GM18951 (cell line): ENCODE data around the gene ARHGAP6.

Experiments
- POLR2A ChIP-seq: IDR thresholded peaks from 4 replicates; pipeline ENCODE4 v1.6.1; 2011; ENCODE audit warnings: mild to moderate bottlenecking; ENCODE audit not compliant: insufficient read length, insufficient read depth; ENCODE audit errors: extremely low read depth
- in situ Hi-C: fragments of 300-500 bp; cut with MboI; formaldehyde crosslinking; loops from one replicate; pipeline ENCODE4 v1.12.0; 2022; ENCODE audit warnings: low sequenced_read_pairs, mixed read lengths, inconsistent platforms; ENCODE audit not compliant: unreplicated experiment

ARHGAP6 gene

DNA sequence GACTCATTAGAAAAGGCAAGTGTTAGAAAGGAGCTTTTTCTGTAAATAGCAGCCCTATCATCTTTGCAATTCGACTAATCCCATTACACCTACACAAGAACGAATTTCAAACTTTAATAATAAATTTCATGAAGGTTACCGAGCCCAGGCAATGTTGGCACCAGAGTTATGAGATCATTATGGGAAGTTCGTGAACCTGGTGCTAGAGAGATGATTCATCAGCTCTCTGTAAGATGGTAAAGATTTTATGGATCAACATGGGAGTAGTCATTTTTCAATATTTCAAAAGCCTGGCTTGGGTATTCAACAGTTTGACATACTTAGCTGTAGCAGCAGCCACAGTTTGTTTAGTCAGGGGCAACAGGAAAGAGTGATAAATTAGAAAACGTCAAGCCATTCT lies 336.7 kb downstream of the ARHGAP6 start:
- in situ Hi-C loops: no loop called here
- no peak for TF ChIP-seq POLR2A

DNA sequence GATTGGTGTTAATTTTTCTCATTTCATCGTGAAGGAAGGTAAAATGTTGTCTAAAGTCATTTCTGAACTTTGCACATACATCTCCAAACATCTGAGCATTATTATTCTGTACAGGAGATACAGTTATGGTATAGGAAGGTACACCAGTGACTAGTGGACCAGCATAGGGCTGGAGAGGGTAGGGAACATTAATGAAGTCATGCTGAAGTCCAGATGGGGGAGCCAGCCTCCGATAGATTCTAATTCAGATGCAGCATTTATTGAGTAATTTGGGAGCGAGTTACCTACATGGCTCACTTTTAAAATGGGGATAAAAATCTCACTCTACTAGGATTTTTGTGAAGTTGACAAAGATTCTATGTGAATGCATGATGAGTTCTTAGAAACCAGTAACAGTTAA lies 337.6 kb downstream of the ARHGAP6 start:
- in situ Hi-C loops: no loop called here

DNA sequence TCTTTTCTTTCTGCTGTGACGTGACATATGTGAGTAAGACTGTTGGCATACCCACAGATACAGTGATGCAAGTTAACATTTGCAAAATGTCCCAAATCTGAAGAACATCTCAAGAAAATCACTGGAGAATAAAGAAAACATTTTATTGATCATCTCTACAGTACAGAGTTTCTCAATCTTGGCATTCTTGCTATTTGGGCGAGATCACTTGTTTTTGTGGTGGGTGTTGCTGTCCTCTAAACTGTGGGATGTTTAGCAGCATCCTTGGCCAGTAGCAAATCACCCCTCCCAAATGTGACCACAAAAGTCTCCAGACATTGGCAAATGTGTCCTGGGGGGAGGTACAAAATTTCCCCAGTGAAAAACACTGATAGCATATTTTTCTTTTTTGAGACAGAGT lies 343.7 kb downstream of the ARHGAP6 start:
- in situ Hi-C loops: no loop called here
- TF ChIP-seq POLR2A: no peak

More for the DNA sequence above, 337.6 kb downstream of the ARHGAP6 start:
- TF ChIP-seq POLR2A: no peak

DNA sequence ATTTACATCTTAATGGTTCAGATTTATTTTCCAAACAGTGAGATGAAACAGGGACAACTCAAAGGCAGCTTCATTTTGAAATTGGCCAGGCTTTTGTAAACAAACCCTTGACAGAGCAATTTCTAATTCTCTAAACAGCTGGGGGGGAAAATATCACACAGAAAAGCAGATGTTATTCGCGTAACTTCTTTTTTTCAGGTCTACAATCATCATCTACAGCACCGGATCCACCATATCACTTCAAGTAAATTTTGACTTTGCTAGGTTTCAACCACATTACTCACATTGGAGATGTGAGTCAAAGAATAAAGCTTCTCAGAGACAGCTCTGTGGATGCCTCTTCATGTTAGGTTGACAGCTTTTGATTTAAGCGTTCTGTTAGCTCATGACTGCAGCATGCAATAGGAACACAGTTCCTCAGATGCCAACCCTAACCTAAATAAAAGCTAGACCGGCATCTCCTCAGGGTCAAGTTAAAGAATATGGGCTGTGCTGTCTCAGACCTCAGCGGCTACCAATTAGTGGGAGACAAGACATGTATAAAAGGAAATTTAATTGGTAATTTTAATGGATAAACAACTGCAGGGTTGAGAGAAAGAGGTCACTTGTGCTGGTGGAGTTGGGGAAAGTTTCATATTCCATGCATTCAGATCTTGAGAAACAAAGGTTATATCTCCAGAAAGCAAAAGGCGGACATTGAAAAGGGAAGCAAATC lies 345.8 kb downstream of the ARHGAP6 start:
- no peak for TF ChIP-seq POLR2A
- in situ Hi-C loops: no loop called here

DNA sequence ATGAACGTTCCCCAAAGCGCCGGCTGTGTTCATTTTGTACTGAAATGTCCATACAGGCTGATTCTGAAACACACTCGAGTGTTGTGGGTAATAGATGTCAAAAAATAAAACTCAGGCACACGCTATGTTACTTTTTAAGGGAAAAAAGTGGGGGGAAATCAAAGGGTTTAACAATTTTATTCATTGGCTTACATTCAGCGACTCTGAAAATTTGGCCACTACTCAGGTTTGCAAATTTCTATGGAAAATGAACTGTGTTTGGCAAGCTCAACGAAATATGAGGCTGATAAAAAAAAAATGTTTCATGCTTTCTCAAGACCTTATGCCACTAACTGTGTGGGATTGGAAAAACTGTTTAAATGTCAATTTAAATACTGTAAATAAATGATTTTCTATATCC lies 354.0 kb downstream of the ARHGAP6 start:
- no peak for TF ChIP-seq POLR2A
- in situ Hi-C loops: no loop called here

DNA sequence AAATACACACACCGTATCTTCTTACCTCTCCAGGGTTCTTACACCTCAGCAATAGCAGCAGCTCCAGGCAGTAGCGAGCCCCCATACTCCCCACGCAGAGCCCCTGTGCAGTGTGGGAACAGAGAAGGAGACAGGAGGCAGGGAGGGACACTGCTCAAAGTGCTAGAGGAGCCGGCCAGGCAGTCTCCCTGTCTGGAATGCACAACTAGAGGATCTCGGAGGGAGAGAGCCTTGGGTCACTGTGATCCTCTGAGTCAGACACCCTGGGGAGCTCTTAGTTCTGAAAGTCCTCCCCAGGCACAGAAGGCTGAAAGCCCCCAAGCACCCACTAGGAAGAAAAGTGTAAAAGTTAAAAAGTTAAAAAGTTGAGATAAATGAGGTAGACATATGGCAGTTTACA lies 356.5 kb downstream of the ARHGAP6 start:
- in situ Hi-C loops: no loop called here
- no peak for TF ChIP-seq POLR2A

DNA sequence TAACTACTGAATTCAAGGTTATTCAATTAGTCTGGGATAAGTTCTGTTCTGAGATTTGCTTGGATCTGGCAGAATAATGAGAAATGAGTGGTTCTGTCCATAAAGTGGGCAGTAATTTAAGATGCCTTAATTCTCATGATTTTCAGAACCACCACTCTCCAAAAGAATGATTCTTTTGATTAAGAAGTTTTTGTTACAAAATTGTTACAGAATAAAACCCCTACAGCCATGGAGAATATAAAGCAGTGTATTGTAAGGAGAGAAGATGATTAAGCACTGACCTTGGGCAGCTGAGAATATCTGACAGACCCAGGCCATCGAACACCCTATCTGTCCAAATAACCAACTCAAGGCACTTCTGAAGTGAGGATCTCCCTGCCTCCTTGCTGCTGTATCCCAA lies 360.1 kb downstream of the ARHGAP6 start:
- TF ChIP-seq POLR2A: no peak
- in situ Hi-C loops: no loop called here

DNA sequence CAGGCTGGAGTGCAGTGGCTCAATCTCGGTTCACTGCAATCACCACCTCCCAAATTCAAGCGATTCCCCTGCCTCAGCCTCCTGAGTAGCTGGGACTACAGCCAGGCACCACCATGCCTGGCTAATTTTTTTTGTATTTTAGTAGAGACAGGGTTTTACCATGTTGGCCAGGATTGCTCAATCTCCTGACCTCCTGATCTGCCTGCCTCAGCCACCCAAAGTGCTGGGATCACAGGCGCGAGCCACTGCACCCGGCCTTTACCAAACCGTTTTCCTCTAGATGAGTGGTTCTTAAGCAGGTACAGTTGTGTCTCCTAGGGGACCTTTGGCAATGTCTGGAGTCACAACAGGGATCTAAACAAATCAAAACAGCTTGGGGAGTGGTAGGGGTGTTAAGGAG lies 360.9 kb downstream of the ARHGAP6 start:
- no peak for TF ChIP-seq POLR2A
- in situ Hi-C loops: no loop called here

DNA sequence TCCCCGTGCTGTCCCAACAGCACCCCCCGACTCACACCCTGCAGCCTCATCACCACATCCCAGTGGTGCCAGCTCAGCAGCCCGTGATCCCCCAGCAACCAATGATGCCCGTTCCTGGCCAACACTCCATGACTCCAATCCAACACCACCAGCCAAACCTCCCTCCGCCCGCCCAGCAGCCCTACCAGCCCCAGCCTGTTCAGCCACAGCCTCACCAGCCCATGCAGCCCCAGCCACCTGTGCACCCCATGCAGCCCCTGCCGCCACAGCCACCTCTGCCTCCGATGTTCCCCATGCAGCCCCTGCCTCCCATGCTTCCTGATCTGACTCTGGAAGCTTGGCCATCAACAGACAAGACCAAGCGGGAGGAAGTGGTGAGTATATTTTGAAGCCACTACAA lies 367.1 kb downstream of the ARHGAP6 start:
- no peak for TF ChIP-seq POLR2A
- in situ Hi-C loops: no loop called here

DNA sequence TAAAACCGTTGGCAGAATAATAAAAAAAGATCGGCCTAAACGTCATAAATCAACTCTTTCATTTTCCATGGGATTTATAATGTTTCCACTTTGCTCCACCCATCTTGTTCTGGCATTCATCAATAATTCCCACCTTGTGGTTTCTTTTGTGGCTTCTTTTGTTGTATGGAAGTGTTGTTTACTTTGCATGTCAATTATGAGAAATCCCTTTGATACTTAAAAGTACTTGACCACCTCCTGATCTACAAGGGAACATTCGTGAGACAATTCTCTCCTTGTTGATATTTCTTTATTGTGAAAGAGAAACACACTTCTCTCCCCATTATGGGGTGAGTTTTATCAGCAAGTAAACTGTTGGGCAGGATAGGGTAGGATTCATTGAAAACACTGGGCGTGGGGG lies 369.7 kb downstream of the ARHGAP6 start:
- no peak for TF ChIP-seq POLR2A
- in situ Hi-C loops: no loop called here

DNA sequence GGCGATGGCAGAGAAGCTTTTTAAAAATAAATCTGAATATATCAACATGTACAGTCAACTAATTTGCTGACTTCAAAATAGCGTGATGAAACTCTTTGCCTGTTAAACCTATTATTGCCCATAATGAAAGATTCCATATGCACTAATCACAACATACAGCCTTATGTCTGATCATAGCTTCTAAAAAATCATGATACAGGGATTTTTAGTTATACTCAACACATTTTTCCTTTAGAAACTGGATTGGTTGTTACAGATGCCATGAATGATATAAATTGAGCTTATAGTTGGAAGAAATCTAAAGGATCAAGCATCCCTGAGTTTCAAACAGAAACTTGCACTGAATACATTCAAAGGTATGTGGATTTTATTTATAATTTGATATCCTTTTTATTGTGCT lies 372.6 kb downstream of the ARHGAP6 start, which contains the start of gene AMELX:
TSS of gene AMELX (plus strand) at position 301 of the 400 bp plus-strand sequence. CDS start 1,376 bp downstream, outside the sequence.
- in situ Hi-C loops: no loop called here
- TF ChIP-seq POLR2A: no peak

DNA sequence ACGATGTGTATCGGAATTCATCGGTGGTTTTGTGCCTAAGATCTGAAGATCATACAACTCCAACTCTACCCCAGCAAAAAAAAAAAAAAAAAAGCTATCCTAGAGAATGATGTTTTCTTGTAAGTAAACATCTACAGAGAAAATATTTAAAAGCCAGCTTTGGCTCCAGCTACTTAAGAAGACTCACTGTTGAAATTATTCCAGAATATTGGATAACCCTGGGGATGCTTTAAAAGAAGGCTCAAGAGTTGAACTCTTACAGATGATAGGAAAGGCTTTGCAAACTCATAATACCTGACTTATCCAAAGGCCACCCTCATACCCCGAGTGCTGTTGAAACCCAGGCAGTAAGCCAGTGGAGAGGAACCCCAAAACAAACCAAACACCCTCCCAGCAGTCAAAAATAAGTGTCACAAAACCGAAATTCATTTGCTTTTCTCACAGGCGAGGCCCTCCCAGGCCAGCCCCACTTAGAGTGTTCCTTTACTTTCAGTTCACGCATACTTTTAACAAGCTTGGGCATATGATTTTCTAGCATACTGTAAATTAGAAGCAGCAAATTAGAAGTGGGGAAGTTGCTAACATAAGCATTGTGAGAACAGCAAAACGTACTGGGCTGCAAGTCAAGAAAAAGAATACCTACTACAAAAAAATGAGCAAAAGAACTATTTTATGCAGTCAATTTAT lies 375.2 kb downstream of the ARHGAP6 start:
- in situ Hi-C loops: no loop called here
- no peak for TF ChIP-seq POLR2A

DNA sequence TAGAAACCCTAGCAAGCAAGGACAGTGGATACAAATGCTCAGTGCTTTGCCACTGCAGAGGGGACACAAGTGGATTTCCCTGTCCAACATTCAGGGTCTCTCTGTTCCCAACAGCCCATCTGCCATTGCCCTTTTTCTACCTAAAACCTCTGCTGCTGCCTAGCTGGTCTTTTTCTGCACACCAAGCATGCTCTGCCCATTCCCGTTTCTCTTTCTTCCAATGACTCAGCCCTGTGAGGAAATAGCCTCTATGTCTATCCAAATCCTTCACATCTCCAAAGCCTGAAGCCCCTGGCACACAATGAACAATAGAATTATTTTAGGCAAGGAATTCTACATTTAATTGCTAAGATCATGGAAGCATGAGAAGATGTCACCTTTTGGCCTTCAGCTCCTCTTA lies 378.2 kb downstream of the ARHGAP6 start:
- TF ChIP-seq POLR2A: no peak
- in situ Hi-C loops: no loop called here

DNA sequence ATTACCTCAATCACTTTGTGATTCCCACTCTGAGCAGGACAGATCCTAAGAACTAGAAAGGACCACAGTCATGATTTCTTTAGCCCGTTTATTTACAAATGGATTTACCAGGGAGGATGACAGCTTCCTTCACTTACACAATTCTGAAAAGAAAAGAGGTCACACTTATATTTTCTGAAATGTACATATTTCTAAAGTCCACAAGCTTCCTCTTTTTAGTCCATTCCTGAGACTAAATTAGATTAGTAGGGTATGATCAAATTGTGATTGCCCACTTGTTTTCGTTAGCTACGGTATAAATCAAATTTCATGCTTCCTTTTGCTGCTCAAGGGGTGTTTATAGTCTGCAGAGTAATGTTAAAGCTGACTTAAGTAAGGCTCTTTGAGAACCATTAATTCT lies 380.1 kb downstream of the ARHGAP6 start:
- in situ Hi-C loops: no loop called here
- no peak for TF ChIP-seq POLR2A
